Measurements from ENCODE around the gene IQGAP2.

The IQGAP2 gene

GRCh38 chr5:76728965-76729364, 325.9 kb downstream of the IQGAP2 start:
- TF ChIP-seq CTCF (conservative IDR thresholded peaks at IDR 0.05; ENCODE audit: low read length), result no peak

GRCh38 chr5:76729373-76730290, 326.5 kb downstream of the IQGAP2 start:
- DNase-seq (ENCODE audit: low read depth), result no peak
- H3K4me3 ChIP-seq (ENCODE audit: low read length), result no peak overlapping the region
- TF ChIP-seq CTCF (conservative IDR thresholded peaks at IDR 0.05; ENCODE audit: low read length), result no peak

More at GRCh38 chr5:76728965-76729364, 325.9 kb downstream of the IQGAP2 start:
- no peak overlapping the region for H3K4me3 ChIP-seq (ENCODE audit: low read length)
- DNase-seq (ENCODE audit: low read depth), result no peak

- no peak for TF ChIP-seq CTCF (conservative IDR thresholded peaks at IDR 0.05; ENCODE audit: low read length)
- no peak for DNase-seq (ENCODE audit: low read depth)
- H3K4me3 ChIP-seq (ENCODE audit: low read length), result no peak overlapping the region
Measured at GRCh38 chr5:76732405-76733048, 329.4 kb downstream of the IQGAP2 start.

GRCh38 chr5:76733049-76733417, 329.9 kb downstream of the IQGAP2 start:
- H3K4me3 ChIP-seq (ENCODE audit: low read length), result no peak overlapping the region
- TF ChIP-seq CTCF (conservative IDR thresholded peaks at IDR 0.05; ENCODE audit: low read length), result no peak
- DNase-seq (ENCODE audit: low read depth), result no peak

GRCh38 chr5:76735762-76736545, 332.9 kb downstream of the IQGAP2 start:
- no peak for DNase-seq (ENCODE audit: low read depth)
- TF ChIP-seq CTCF (conservative IDR thresholded peaks at IDR 0.05; ENCODE audit: low read length), result no peak
- no peak overlapping the region for H3K4me3 ChIP-seq (ENCODE audit: low read length)

GRCh38 chr5:76736679-76737556, 333.8 kb downstream of the IQGAP2 start:
- no peak overlapping the region for H3K4me3 ChIP-seq (ENCODE audit: low read length)
- no peak for TF ChIP-seq CTCF (conservative IDR thresholded peaks at IDR 0.05; ENCODE audit: low read length)
- no peak for DNase-seq (ENCODE audit: low read depth)

All from AG10803 (cell line).